OCI-LY7 (cell line): ENCODE data around the gene CER1. TPM values are rescaled to one million over a fixed set of nuclear protein-coding genes. Genes with fewer than 3 reads are reported as not detected.

Experiments
- Bru-seq: library from RNA; stranded (reverse); fragments of 400-500 nt; gene quantifications from one replicate; lab custom pipeline; 2021; lab: Mats Ljungman, UMichigan
- BruChase-seq, 2 experiments: library from RNA; stranded (reverse); fragments of 400-500 nt; gene quantifications; one replicate each; lab custom pipeline; 2021; lab: Mats Ljungman, UMichigan
- BruUV-seq: library from RNA; stranded (reverse); fragments of 400-500 nt; replicated peaks from 2 replicates; lab custom pipeline; 2021; lab: Mats Ljungman, UMichigan
- CTCF ChIA-PET: fragments of 300-600 bp; sonication (Branson Sonifier 250); formaldehyde crosslinking; loops from one replicate; lab custom pipeline; 2022; ENCODE audit warnings: antibody characterized with exemption; ENCODE audit not compliant: unreplicated experiment; lab: Charles Lee
- POLR2A ChIA-PET: fragments of 300-600 bp; sonication (Branson Sonifier 250); formaldehyde crosslinking; loops from one replicate; lab custom pipeline; 2022; ENCODE audit warnings: antibody characterized with exemption; lab: Charles Lee
- DNase-seq: peaks from one replicate; pipeline ENCODE4 v3.0.0-alpha.2; 2015; ENCODE audit warnings: low spot score
- H2AFZ ChIP-seq: fragments of 200-600 bp; sonication (generic), shearing (Covaris generic); 2 replicates; pipeline ENCODE4 v1.6.1; 2014; ENCODE audit warnings: mild to moderate bottlenecking, antibody characterized with exemption, low read length, moderate library complexity
- H3K27ac ChIP-seq: fragments of 200-600 bp; sonication (generic); 2 replicates; pipeline ENCODE4 v1.5.1; 2014; ENCODE audit warnings: mixed run types, low read depth, mild to moderate bottlenecking, moderate library complexity, low read length, inconsistent platforms; ENCODE audit not compliant: poor library complexity, severe bottlenecking
- H3K36me3 ChIP-seq: fragments of 200-600 bp; sonication (generic); 2 replicates; pipeline ENCODE4 v1.6.1; 2014; ENCODE audit warnings: mild to moderate bottlenecking, antibody characterized with exemption, low read length, moderate library complexity, mixed read lengths; ENCODE audit not compliant: insufficient read depth
- H3K4me1 ChIP-seq: fragments of 200-600 bp; sonication (generic); 2 replicates; pipeline ENCODE4 v1.5.1; 2014; ENCODE audit warnings: mild to moderate bottlenecking, low read length; ENCODE audit not compliant: insufficient read depth, poor library complexity, severe bottlenecking
- H3K4me2 ChIP-seq: fragments of 200-600 bp; sonication (generic); 2 replicates; pipeline ENCODE4 v1.6.1; 2014; ENCODE audit warnings: mild to moderate bottlenecking, low read length
- H3K4me3 ChIP-seq: fragments of 200-600 bp; sonication (generic); 2 replicates; pipeline ENCODE4 v1.5.1; 2014; ENCODE audit warnings: mild to moderate bottlenecking, low read depth, low read length; ENCODE audit not compliant: poor library complexity, severe bottlenecking
- H3K79me2 ChIP-seq: fragments of 200-600 bp; sonication (generic); 2 replicates; pipeline ENCODE4 v1.6.1; 2016; ENCODE audit warnings: low read depth, mild to moderate bottlenecking, low read length, moderate library complexity, mixed read lengths; ENCODE audit not compliant: insufficient read depth
- H3K9me2 ChIP-seq: fragments of 200-600 bp; sonication (generic); 2 replicates; pipeline ENCODE4 v1.6.1; 2016; ENCODE audit warnings: mild to moderate bottlenecking, low read length, mixed read lengths; ENCODE audit not compliant: insufficient read depth
- H3K9me3 ChIP-seq: fragments of 200-600 bp; sonication (generic); 2 replicates; pipeline ENCODE4 v1.6.1; 2014; ENCODE audit warnings: mild to moderate bottlenecking, mixed run types, low read length, mixed read lengths
- H4K20me1 ChIP-seq: fragments of 200-600 bp; sonication (generic); 2 replicates; pipeline ENCODE4 v1.6.1; 2014; ENCODE audit warnings: mild to moderate bottlenecking, antibody characterized with exemption, low read length, moderate library complexity, mixed read lengths; ENCODE audit not compliant: insufficient read depth
- EZH2phosphoT487 ChIP-seq: fragments of 200-600 bp; sonication (generic); IDR thresholded peaks from 2 replicates; pipeline ENCODE4 v1.6.1; 2018; ENCODE audit warnings: low read depth, borderline replicate concordance, mild to moderate bottlenecking, mixed run types, antibody characterized with exemption, low read length, moderate library complexity, mixed read lengths
- intact Hi-C: fragments of 100-400 bp; cut with micrococcal nuclease; formaldehyde crosslinking; loops from one replicate; pipeline ENCODE4 v1.10.0; 2022; ENCODE audit not compliant: unreplicated experiment
- long read RNA-seq: library from polyadenylated mRNA; stranded (forward); transcript quantifications from one replicate; pipeline ENCODE4 v2.0.0, GENCODE V29; 2022
- total RNA-seq, 2 experiments: library from RNA; depleted of rRNA in 1 of 2; stranded (reverse); fragments of >200 nt in 1 of 2; shearing (Covaris generic) in 1 of 2; gene quantifications; 2 replicates each; pipeline ENCODE4 v1.2.3, GENCODE V29; 2014 to 2022
- TF ChIP-seq, protein P1 (sequence below): fragments of 200-600 bp; sonication (generic); conservative IDR thresholded peaks from 2 replicates; pipeline ENCODE4 v1.5.1; 2014; ENCODE audit warnings: mild to moderate bottlenecking, antibody characterized with exemption, low read length, moderate library complexity, mixed read lengths

CER1 gene, protein sequence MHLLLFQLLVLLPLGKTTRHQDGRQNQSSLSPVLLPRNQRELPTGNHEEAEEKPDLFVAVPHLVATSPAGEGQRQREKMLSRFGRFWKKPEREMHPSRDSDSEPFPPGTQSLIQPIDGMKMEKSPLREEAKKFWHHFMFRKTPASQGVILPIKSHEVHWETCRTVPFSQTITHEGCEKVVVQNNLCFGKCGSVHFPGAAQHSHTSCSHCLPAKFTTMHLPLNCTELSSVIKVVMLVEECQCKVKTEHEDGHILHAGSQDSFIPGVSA
- total RNA-seq (2014; rRNA removed; shearing (Covaris generic)) (0.13 TPM in 1 of 2 replicates, not detected in the other), total RNA-seq (2022) (not detected in 2 replicates), Bru-seq, nascent RNA (not detected), BruChase-seq, experiment 1, labeled RNA remaining after a 6-hour chase (not detected), BruChase-seq, experiment 2, labeled RNA remaining after a 2-hour chase (not detected)
- long read RNA-seq: 0 reads

DNA sequence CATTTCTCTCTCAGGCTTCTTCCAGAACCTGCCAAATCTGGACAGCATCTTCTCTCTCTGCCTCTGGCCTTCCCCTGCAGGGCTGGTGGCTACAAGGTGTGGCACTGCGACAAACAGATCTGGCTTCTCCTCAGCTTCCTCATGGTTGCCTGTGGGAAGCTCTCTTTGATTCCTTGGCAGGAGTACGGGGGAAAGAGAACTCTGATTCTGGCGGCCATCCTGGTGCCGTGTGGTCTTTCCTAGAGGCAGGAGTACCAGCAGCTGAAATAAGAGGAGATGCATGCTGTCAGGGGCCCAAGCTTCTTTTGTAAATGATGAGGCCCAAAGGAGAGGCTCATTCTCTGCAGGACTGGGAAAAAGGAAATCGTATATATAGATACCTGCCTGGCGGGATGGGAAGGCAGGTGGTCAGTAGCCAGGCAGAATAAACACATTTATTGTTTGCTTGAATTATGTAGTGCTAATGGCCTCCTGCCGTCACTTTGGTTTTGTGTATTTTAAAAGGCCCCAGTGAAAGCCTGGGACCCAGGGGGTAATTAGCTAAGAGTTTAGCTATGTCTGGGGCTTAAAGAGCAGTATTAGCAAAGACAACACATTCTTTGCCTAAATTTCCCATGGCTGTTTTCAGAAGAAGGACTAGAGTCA, at the start of gene CER1:
Gene CER1, minus strand, starts transcription at position 343 of the 645 bp plus-strand sequence. Its CDS starts 61 bp downstream, at position 282.
- Histone ChIP-seq H3K4me2 (no peak within 1 kb of the TSS), H4K20me1 (no peaks in the 10 kb centered on the region), H3K79me2 (no peaks in the 10 kb centered on the region), H3K9me3 (no peaks in the 10 kb centered on the region), H3K9me2 (no peaks in the 10 kb centered on the region), H2AFZ (no peak within 1 kb of the TSS), H3K4me3 (no peak within 1 kb of the TSS), H3K27ac (no peak within 1 kb of the TSS), H3K4me1 (no peaks in the 10 kb centered on the region), H3K36me3 (no peaks in the 10 kb centered on the region)
- POLR2A ChIA-PET: interaction anchor here (0.7 to 1.0 kb wide), 3 partner anchors 8 to 1057 kb away, joined by 3 read pairs; no protein-coding TSS in a partner anchor
- BruUV-seq: no TSS peak
- intact Hi-C loops: no loop called here
- no peak for TF ChIP-seq EZH2phosphoT487
- TF ChIP-seq, protein P1, sequence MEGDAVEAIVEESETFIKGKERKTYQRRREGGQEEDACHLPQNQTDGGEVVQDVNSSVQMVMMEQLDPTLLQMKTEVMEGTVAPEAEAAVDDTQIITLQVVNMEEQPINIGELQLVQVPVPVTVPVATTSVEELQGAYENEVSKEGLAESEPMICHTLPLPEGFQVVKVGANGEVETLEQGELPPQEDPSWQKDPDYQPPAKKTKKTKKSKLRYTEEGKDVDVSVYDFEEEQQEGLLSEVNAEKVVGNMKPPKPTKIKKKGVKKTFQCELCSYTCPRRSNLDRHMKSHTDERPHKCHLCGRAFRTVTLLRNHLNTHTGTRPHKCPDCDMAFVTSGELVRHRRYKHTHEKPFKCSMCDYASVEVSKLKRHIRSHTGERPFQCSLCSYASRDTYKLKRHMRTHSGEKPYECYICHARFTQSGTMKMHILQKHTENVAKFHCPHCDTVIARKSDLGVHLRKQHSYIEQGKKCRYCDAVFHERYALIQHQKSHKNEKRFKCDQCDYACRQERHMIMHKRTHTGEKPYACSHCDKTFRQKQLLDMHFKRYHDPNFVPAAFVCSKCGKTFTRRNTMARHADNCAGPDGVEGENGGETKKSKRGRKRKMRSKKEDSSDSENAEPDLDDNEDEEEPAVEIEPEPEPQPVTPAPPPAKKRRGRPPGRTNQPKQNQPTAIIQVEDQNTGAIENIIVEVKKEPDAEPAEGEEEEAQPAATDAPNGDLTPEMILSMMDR: no peak
- CTCF ChIA-PET: no interaction called here
- no peak for DNase-seq

DNA sequence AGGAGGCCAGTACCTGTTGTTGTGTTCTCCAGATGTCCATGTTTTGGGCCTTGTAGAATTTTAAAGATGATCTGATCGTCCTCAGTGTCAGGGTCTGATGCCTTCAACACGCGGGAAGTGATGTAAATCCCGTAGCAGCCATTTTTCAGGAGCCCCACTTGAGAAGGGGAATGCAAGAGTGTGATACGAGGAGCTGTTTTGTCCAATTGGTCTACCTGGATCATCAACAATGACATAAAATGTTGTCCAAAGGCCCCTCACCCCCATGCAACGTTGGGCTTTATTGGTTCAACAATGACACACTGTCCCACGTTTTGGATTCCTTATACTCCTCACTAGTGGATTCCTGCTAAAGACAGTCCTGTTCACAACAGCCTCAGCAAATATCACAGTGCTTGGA, 48.1 kb upstream of the CER1 start:
- no peak overlapping the region for H3K27ac ChIP-seq
- TF ChIP-seq, protein P1: no peak
- no peak for TF ChIP-seq EZH2phosphoT487
- no peak overlapping the region for H3K4me3 ChIP-seq
- no peak overlapping the region for H3K4me2 ChIP-seq
- H3K79me2 ChIP-seq: no peaks in the 10 kb centered on the region
- H3K36me3 ChIP-seq: no peaks in the 10 kb centered on the region
- no peak overlapping the region for H2AFZ ChIP-seq
- H3K9me3 ChIP-seq: no peaks in the 10 kb centered on the region
- CTCF ChIA-PET: no interaction called here
- intact Hi-C loops: no loop called here
- no TSS peak for BruUV-seq
- H3K4me1 ChIP-seq: no peaks in the 10 kb centered on the region
- POLR2A ChIA-PET: interaction anchor here (0.9 kb wide), 1 partner anchor 36 kb away, joined by 3 read pairs; no protein-coding TSS in a partner anchor
- H4K20me1 ChIP-seq: no peaks in the 10 kb centered on the region
- DNase-seq: no peak
- H3K9me2 ChIP-seq: no peaks in the 10 kb centered on the region
